ENCODE data around the gene PLA2G4C. TPM values are rescaled to one million over a fixed set of nuclear protein-coding genes. Genes with fewer than 3 reads are reported as not detected.

The PLA2G4C gene
- total RNA-seq, 1 donor from 2014 or later: 24.9 TPM

Other genes with a start within 250 kb of the PLA2G4C start
- gene SULT2A1, start 224.5 kb downstream of the PLA2G4C start, total RNA-seq: not detected in 2 replicates
- not detected in 2 replicates for gene BSPH1, start 118.6 kb downstream of the PLA2G4C start, total RNA-seq
- gene ELSPBP1, start 116.2 kb downstream of the PLA2G4C start, total RNA-seq: not detected in 2 replicates
- gene CABP5, start 66.7 kb downstream of the PLA2G4C start, total RNA-seq: not detected in 2 replicates
- gene LIG1, start 59.5 kb upstream of the PLA2G4C start, total RNA-seq: 99.4 and 107 TPM in 2 replicates
- 7.7 and 10.8 TPM in 2 replicates for gene ZSWIM9, start 59.9 kb upstream of the PLA2G4C start, total RNA-seq
- 185 and 191 TPM in 2 replicates for gene CARD8, start 145.1 kb upstream of the PLA2G4C start, total RNA-seq
- 0.15 TPM in 1 of 2 replicates, not detected in the other for gene ZNF114, start 159.3 kb upstream of the PLA2G4C start, total RNA-seq
- 449 and 464 TPM in 2 replicates for gene EMP3, start 214.7 kb upstream of the PLA2G4C start, total RNA-seq

Data from T-helper 1 cell treated with Interleukin-12 subunit alpha and Interleukin-12 subunit beta and Interleukin-4 antibody, amounts not matched to agents 30 ng/mL and 1 ng/mL, for 36 hours (primary cell).